Measurements from ENCODE around the gene GALNT12.
A peak's percentile ranks its signal among the peaks of the same experiment; 100 is the strongest.

GALNT12 gene, protein sequence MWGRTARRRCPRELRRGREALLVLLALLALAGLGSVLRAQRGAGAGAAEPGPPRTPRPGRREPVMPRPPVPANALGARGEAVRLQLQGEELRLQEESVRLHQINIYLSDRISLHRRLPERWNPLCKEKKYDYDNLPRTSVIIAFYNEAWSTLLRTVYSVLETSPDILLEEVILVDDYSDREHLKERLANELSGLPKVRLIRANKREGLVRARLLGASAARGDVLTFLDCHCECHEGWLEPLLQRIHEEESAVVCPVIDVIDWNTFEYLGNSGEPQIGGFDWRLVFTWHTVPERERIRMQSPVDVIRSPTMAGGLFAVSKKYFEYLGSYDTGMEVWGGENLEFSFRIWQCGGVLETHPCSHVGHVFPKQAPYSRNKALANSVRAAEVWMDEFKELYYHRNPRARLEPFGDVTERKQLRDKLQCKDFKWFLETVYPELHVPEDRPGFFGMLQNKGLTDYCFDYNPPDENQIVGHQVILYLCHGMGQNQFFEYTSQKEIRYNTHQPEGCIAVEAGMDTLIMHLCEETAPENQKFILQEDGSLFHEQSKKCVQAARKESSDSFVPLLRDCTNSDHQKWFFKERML

DNA sequence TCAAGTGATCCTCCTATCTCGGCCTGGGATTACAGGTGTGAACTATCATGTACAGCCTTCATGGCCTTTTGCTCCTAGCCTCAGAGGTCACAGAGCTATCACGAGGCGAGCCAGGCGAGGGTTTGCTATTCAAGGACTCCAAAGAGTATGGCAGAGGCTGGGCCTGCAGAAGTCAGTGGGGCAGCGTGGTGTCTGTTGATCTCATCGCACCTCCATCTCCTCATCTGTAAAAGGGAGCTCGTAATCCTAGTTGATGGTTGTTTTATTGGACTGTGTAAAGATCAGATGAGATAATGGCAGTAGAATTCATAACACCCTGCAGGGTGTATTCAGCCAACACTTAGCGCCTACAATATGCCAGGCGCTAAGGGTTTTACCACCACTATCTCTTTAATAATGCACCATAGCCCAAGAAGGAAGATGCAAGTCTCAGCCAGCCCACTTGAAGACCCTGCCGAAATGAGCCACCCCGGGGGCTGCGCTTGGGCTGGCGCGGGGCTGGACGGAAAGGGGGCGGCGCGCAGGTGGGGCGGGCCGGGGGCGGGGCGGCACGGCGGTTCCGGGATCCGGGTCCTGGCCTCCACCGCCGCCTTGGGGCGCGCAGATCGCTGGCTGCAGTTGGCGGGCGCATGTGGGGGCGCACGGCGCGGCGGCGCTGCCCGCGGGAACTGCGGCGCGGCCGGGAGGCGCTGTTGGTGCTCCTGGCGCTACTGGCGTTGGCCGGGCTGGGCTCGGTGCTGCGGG, at the start of gene GALNT12:
Gene GALNT12 (plus strand): TSS at position 601 of the 744 bp plus-strand sequence. CDS start 29 bp downstream, at position 630.
- DNase-seq: no peak

DNA sequence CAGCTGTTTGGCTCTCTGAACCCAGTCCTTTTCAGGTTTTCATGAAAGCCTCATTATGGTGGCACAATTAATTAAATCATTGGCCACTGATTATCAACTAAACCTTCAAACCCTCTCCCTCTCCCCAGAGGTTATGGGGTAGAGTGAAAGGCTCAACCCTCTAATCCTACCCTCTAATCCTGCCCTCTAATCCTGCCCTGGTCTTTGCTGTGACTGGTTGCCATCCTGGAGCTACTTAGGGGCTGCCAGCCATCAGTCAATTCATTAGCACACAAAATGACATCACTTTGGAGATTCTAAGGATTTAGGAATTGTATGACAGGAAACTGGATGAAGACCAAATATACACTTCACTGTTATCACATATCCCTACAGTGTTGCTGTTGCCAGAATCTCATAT, 47.2 kb upstream of the GALNT12 start:
- DNase-seq: no peak

DNA sequence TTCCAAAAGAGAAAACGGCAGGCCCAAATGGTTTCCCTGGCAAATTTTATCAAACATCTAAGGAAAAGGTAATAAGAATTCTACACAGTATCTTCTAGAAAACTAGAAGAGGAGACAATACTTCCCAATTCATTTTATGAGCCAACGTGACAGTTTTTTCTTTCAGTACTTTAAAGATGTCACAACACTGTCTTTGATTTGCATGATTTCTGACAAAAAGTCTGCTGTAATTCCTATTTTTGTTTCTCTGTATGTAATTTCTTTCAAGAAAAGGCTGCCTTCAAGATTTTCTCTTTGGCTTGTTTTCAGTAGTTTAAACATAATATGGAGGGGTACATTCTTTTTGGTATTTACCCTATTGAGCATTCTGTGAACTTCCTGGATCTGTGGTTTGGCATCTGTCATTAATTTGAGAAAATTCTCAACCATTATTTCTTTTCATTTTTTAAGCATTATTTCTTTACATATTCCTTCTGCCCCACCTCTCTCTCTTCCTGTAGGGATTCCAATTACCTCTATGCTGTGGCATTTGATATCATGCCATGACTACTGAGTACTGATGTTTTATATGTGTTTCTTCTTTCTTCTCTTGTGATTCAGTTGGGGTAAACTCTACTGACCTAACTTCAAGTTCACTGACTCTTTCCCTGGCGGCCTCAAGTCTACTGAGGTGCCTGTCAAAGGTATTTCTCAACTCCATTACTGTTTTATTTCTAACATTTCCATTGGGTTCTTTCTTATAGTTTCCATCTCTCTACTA, 43.3 kb upstream of the GALNT12 start:
- no peak for DNase-seq

DNA sequence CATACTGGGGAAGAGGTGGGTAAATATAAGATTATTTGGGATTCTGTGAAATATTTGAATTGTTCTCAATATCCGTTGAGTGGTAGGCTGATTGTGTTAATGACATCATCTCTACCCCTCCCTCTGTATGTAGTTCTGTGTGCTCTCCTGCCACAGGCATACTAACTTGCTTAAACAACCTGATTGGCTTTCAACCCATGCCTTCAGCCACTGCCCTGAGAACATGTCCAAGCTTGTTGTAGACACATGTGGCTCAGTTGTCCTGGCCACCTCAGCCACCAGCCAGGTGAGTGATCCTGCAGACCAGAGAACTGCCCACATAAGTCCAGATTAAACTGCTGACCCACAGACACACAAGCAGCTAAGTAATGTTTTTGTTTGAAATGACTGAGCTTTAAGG, 42.2 kb upstream of the GALNT12 start:
- no peak for DNase-seq

DNA sequence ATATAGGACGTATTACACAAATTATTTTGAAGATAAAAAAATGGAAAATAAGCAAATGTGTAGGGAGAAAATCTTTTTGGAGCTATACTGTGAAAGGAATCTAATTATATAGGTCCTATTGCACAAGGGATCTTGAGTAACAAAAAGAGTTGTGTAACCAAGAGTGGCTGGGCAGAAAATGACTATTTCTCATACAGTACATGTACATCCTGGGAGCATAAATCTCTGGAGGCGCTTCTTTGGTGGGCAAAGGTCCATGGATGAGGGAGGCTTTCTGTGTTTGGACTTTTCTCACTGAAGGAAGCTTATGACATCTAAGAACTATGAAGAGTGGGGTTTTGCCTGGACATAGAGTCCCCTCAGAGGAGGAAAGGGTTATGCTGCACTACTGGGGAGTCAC, 40.9 kb upstream of the GALNT12 start:
- DNase-seq: no peak

DNA sequence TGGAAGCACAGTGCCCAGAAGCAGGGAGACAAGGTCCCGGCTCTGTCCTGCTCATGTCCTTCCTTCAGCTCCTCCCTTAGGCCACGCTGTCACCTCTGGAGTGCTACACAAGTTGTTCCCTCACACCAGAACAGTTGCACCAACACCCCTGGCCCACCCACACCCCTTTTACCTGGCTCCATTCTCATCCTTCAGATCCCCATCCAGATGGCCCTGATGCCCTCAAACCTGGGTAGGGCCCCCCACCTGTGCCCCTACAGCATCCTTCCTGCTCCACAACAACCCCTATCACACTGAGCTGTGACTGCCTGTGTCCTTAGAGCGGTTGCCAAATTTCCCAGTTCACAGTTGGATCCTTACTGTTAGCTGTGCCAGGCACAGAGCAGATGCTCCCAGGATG, 40.3 kb upstream of the GALNT12 start:
- no peak for DNase-seq

DNA sequence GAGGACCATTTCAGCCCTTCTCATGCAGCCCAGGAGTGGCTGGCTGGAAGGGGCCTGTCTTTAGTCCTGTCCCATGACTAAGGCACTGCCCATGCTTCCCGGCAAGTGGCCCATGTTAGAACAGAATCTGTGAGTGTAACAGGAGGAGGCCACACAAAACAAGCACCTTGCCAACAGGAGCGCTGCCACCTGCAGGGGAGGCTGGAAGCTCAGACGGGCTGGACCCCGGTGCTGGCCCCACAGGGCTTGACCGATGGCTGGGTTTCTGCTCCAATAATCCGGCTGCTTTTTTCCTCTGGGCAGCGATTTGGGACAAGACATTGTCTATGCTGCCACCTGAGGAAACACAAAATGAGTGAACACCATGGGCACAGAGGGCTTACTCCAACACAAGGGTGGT, 39.6 kb upstream of the GALNT12 start:
- no peak for DNase-seq

DNA sequence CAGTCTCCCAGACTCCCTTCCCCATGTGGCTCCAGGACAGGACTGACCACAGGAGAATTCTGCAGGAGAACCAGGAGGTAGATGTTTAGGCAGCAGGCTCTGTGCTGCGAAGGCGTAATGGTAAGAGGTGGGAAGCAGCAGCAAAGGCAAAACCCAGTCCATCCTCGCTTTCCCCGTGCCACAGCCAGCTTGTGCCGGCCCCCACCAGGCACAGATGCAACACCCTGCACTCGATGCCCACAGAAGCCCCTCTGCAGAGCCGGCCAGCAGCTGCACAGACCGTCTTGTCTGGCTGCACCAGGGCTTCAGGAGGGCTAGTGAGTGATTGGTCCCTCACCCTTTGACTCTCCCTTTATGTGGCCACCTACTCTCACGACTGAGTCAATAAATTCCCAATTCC, 39.1 kb upstream of the GALNT12 start:
- DNase-seq: no peak

DNA sequence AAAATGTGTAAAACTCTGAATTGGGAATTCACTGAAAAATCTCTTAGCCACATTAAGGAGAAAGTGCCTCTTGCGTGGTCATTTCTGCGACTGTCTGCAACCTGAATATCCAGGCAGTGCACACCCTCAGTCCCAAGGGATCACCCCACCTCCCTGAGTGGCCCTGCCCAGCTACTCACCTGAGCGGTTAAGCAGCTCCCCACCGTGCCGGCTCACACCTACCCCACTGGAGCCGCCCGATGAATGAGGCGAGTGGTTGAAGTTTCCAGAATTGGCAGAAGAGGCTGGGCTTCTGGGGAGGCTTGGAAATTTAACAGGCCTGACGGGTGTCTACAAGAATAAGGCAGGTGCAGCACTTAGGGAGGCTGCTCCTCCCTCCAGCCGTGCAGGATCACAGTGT, 36.8 kb upstream of the GALNT12 start:
- DNase-seq: no peak

DNA sequence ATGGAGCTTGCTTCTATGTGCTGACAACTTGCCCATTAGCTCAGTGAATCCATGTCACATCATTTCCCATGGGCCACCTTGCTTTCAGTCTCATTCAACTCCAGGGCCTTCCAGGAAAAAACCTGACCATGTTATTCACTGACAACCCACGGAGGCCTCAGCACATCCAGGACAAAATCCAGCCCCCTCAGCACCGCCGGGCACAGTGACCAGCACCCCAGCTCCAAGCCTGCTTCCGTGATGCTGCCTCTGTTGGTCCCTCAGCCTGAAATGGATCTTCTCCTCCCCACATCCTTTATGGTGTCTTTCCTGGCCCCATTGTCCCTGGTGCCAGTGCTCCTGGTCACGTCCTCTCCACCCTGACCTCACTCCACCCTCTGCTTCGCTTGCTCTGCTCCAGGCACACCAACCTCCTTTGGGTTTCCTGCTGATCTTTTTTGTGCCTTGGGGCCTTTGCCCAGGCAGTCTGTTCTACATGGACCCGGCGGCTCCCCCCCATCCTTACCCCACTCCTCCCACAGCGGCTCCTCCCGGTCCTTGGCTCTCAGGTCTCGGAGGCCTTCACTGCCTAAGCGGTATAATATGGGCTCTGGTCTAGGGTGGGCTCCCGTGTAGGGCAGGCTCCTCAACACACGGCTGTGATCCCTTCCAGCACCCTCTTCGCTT, 36.1 kb upstream of the GALNT12 start:
- no peak for DNase-seq

DNA sequence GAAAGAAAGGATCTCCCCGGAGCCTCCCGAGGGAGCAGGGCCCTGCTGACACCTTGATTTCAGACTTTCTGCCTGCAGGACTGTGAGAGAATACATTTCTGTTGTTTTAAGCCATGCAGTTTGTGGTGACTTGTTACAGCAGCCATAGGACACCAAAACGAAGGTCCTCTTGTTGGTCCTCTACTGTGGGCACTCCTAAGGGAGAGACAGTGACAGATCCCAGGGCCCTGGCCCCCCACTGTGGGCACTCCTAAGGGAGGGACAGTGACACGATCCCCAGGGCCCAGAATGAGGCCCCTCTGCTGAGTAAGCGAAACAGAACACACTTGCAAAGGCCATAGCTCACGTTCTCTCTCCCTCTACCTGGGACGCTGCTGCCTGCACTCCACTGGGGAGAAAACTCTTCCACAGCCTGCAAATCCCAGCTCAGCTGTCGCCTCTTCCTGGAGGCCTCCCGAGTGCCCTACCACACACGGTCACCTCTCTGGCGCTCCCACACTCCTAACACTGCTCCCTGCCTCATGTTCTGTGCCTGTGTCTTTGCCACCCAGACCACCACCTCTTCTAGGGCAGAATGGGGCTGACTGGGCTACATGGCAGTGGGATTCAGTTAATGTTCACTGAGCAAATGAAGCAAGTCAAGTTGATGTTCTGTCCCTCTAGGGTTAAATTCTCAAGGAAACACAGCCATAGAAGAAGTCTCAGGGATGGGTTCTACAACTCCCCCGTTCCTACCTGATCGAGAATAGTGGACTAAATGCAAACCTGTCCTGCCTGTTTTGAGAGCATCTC, 34.9 kb upstream of the GALNT12 start:
- no peak for DNase-seq

DNA sequence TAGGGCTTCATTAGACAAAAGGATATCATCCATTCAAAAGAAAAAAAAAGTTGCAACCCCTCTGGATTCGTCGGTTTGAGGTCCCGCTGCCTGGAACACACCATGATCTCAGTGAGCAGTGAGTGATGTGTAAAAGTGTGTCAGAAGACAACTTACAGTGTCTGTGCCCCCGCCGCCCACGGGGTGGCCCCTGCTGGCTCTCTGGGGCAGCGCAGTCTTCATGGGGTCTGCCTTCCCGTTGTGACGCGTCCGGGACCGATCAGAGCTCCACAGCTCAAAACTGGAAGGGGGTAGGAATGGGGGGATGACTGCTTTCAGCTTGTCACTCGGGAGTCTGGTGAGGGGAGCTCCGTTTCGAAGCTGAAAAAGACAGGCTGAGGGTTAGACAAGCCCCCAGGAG, 33.7 kb upstream of the GALNT12 start:
- DNase-seq: no peak

DNA sequence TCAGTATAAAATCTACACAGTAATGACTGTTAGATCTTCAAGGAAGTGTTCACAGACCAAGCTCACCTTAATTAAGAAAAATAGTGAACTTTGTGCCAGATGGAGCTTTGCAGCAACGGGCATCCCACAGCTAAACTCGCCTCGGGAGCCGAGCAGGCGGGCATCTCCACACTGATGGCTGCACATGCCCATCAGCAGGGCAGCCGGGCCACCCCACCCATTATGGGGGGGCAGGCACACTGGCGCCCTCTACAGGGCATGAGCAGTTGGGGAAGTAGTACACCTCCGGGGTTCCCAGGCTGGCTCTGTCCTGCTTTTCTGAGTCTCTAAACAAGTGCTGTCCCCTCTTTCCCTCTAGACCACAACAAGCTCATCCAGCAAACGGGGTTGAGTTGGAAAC, 32.7 kb upstream of the GALNT12 start:
- DNase-seq: no peak

DNA sequence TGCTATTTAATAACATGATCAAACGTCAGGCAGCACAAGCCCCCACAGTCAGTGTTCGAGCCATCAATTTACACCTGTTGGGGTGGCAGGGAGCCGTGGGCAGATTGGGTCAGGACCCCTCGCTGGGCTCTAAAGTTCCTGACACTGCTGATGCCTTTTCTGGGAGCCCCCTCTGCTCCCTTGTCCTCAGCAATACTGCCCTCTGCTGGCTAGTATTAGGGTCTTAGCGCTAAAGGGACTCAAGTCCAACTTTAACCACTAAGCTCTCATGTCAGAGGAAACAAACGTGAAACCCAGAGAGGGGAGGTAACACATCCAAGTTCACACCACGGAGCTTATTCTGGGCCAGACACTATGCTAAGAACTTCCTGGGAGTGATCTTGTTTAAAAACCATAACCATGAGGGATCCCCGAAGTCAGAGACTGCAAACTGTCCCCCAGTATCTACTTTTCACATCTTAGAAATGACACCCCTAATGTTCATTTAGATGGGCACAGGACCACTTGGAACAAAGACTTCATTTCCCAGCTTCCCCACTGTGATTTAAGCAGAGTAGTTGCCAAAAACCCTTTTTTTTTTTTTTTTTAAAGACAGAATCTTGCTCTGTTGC, 31.5 kb upstream of the GALNT12 start:
- DNase-seq: peak; percentile 30

DNA sequence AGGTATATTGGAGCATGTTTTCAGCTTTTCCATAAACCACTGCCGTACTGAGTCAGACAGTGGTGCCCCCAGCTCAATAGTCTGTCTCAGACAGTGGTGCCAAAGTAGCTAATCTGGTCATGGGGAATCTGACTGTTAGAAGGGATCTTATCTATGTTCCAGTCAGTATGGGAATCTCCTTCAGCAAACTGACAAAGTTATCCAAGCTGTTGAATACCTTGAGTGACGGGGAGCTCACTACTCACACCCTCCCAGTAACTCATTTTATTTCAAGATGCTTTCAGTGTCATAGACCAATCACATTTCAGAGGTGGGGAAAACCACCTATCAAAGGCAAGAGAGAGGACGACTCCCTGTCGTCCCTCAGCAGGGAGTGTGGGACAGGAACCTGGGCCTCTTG, 29.9 kb upstream of the GALNT12 start:
- no peak for DNase-seq

DNA sequence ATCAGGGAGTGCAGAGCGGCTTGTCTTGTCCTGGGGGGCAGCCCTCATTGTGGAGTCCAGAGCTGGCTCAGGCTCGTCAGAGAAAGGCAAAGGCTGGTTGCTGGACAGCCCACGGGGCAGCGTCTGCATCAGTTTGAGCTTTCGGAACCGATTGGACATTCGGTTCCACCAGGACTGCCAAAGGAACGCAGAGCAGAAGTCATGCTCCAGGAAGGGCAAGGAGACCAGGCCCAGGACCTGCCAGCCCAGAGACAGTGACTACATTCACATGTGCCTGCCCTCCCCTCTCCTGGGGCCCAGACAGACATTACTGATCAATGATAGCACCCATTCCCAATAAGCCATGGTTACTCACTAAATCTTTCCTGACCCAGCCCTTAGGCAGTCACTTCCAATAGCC, 29.2 kb upstream of the GALNT12 start:
- DNase-seq: no peak

DNA sequence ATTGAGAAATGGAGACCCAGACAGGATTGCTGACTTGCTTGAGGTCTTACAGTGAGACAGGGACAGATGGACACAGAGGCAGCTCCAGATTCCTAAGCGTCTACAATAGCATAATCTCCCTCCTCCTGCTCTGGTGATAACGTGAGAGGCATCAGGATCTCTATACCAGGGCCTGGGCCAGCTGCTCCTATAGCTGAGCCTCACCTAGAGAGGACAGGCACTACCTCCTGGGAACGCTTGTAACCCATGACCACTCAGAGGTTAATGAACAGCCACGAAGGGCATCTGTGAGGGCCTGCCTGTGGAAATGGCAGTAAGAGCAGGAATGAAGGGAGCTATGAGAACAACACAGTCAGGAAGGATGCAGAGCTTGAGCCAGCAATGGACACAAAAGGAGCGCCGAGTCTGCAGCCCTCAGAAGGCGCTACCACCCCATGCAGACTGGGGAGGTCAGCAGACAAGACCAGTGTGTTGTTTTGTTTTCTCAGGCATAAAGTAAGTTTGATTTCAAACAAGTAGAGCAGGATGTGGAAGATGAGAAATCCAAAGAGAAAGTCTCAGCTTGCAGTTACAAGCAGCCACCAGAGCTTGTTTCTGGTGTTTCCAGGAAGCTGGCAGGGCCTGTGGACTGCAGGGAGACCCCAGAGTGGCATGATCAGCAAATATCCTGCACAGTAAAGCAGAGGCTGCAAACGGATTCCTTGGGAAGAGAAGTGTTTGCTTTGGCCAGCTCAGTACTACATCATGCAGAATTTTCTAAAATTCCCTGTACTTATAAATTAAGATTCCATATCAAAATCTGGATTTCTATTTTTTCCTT, 28.5 kb upstream of the GALNT12 start:
- DNase-seq: no peak

DNA sequence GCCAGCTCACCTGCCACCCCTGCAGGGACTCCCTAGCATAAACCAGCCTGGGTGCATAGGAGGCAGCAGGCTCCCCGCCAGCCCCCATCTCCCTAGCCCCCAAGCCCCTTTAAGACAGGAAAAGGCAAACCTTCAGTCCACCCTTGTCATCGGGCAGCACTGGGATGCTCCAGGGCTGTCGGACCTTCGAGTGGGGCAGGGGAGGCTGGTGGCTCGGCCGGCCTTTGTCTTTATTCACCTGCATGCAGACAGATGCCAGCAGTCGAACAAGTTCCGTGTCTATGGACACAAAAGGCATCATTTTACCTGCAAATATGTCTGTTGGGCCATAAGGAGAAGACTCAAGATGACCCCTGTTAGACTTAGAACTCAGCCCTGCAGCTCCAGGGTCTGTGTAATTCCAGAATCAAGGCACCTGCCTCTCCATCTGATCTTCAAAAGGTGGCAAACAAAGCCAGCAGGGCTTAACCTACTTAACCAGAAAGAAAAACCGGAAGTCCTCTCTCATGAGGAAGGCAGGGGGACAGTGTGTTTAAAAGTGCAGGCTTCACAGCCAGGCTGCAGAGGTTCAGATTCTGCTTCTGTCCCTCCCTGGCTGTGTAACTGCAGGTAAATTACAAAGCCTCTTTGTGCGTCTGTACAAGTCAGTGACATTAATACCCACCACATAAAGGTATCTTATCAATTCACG, 27.3 kb upstream of the GALNT12 start:
- DNase-seq: no peak

DNA sequence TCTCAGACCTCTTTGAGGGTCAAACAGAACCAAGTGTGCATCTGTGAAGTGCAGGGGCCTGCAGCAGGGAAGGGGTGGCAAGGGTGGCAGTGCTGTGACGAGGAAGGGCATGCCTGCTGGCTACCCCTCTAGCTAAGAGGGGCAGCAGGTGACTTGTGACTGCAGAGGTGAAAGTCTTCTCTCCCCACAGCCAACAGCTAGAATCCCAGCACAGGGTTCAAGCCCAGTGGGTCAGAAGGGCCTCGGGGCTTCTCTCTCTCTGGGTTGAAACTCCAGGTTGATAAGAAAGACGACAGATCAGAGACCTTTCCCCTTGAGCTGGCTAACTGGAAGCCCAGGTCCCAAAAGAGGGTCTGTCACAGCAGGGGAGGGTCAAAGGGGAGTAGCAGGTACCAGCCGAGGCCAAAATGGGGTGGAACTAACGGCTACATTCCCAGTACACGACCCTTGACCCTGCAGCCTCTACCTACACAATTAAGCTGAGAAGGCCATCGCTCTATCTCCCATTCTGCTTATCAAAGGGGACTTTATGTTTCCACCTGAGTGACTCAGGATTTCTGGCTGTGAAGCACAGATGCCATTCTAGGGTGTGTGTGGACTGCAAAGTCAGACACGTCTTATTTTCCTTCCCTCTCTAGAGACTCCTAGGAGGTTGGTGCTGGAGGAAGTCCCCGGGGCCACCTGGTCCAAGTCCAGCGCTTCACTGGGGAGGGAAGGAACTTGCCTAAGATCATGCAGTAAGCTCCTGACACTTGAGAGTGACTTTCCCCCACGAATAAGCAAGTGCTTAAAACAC, 25.7 kb upstream of the GALNT12 start:
- DNase-seq: no peak
